ENCODE measurements around the gene VSIG10L2.

The VSIG10L2 gene

GRCh38 chr11:125902927-125903710 is 42.7 kb upstream of the VSIG10L2 start, which contains the start of gene PUS3:
Gene PUS3, minus strand, starts transcription at chr11:125903206. Its CDS starts 6,922 bp downstream, at chr11:125896284.
- Histone ChIP-seq H3F3A (ENCODE audit: insufficient read depth) (no peaks in the 10 kb centered on the region), H4K20me1 (ENCODE audit: low read depth, low read length) (no peaks in the 10 kb centered on the region), H3K4me3 (ENCODE audit: insufficient read depth, low read length, poor library complexity, severe bottlenecking) (peak within 1 kb of the TSS; percentile 88), H3K9me3 (ENCODE audit: insufficient read depth, low read length) (no peaks in the 10 kb centered on the region), H3K36me3 (ENCODE audit: low read length) (no peaks in the 10 kb centered on the region), H3K27ac (ENCODE audit: low read depth, low read length) (no peak within 1 kb of the TSS), H3K4me2 (ENCODE audit: low read depth, low read length, poor library complexity, severe bottlenecking) (peak within 1 kb of the TSS; percentile 67), H3K79me2 (ENCODE audit: insufficient read depth, low read length) (peaks cover 12% of the 10 kb centered on the region; the same call in 1 of the 2 replicates), H2AFZ (ENCODE audit: low read depth, low read length, severe bottlenecking) (peak within 1 kb of the TSS; percentile 64), H3K27me3 (ENCODE audit: low read length) (no peaks in the 10 kb centered on the region), H3K9me2 (replicated peaks; ENCODE audit: insufficient read depth, low read length) (no peaks in the 10 kb centered on the region), H3K9ac (ENCODE audit: low read length) (peak within 1 kb of the TSS; percentile 73)
- TF ChIP-seq CTCF (IDR thresholded peaks at IDR 0.05; ENCODE audit: insufficient read depth, low read length, poor library complexity, severe bottlenecking) (no peak), EZH2phosphoT487 (conservative IDR thresholded peaks at IDR 0.05; ENCODE audit: low read length) (no peak)

- Histone ChIP-seq H2AFZ (ENCODE audit: low read depth, low read length, severe bottlenecking) (no peak within 1 kb of the TSS), H4K20me1 (ENCODE audit: low read depth, low read length) (no peaks in the 10 kb centered on the region)
Measured at GRCh38 chr11:125903711-125904659, 41.9 kb upstream of the VSIG10L2 start, which contains the start of gene DDX25. Gene DDX25, plus strand, starts transcription at chr11:125904508. Its CDS starts 10 bp downstream, at chr11:125904518.

GRCh38 chr11:125904678-125905077 is 41.2 kb upstream of the VSIG10L2 start:
- H3K9ac ChIP-seq (ENCODE audit: low read length) = no peak overlapping the region
- TF ChIP-seq CTCF (IDR thresholded peaks at IDR 0.05; ENCODE audit: insufficient read depth, low read length, poor library complexity, severe bottlenecking) (no peak), EZH2phosphoT487 (conservative IDR thresholded peaks at IDR 0.05; ENCODE audit: low read length) (no peak)
- no peaks in the 10 kb centered on the region for H3K9me2 ChIP-seq (replicated peaks; ENCODE audit: insufficient read depth, low read length)
- H3K4me2 ChIP-seq (ENCODE audit: low read depth, low read length, poor library complexity, severe bottlenecking) = no peak overlapping the region
- no peaks in the 10 kb centered on the region for H3K27me3 ChIP-seq (ENCODE audit: low read length)
- H3K9me3 ChIP-seq (ENCODE audit: insufficient read depth, low read length) = no peaks in the 10 kb centered on the region
- no peak overlapping the region for H3K27ac ChIP-seq (ENCODE audit: low read depth, low read length)
- no peaks in the 10 kb centered on the region for H3K36me3 ChIP-seq (ENCODE audit: low read length)
- no peak overlapping the region for H3K4me3 ChIP-seq (ENCODE audit: insufficient read depth, low read length, poor library complexity, severe bottlenecking)
- no peaks in the 10 kb centered on the region for H4K20me1 ChIP-seq (ENCODE audit: low read depth, low read length)
- H2AFZ ChIP-seq (ENCODE audit: low read depth, low read length, severe bottlenecking) = no peak overlapping the region
- peaks cover 12% of the 10 kb centered on the region; the same call in 1 of the 2 replicates for H3K79me2 ChIP-seq (ENCODE audit: insufficient read depth, low read length)
- no peaks in the 10 kb centered on the region for H3F3A ChIP-seq (ENCODE audit: insufficient read depth)

More at GRCh38 chr11:125903711-125904659, 41.9 kb upstream of the VSIG10L2 start, which contains the start of gene DDX25:
- H3K9me2 ChIP-seq (replicated peaks; ENCODE audit: insufficient read depth, low read length) = no peaks in the 10 kb centered on the region
- H3K4me3 ChIP-seq (ENCODE audit: insufficient read depth, low read length, poor library complexity, severe bottlenecking) = no peak within 1 kb of the TSS
- H3K27me3 ChIP-seq (ENCODE audit: low read length) = no peaks in the 10 kb centered on the region
- no peak within 1 kb of the TSS for H3K27ac ChIP-seq (ENCODE audit: low read depth, low read length)
- peak within 1 kb of the TSS; percentile 67 for H3K4me2 ChIP-seq (ENCODE audit: low read depth, low read length, poor library complexity, severe bottlenecking)
- no peak for TF ChIP-seq EZH2phosphoT487 (conservative IDR thresholded peaks at IDR 0.05; ENCODE audit: low read length)
- no peak for TF ChIP-seq CTCF (IDR thresholded peaks at IDR 0.05; ENCODE audit: insufficient read depth, low read length, poor library complexity, severe bottlenecking)
- no peaks in the 10 kb centered on the region for H3K9me3 ChIP-seq (ENCODE audit: insufficient read depth, low read length)
- H3K9ac ChIP-seq (ENCODE audit: low read length) = no peak within 1 kb of the TSS
- H3K36me3 ChIP-seq (ENCODE audit: low read length) = no peaks in the 10 kb centered on the region
- H3F3A ChIP-seq (ENCODE audit: insufficient read depth) = no peaks in the 10 kb centered on the region
- peaks cover 12% of the 10 kb centered on the region; the same call in 1 of the 2 replicates for H3K79me2 ChIP-seq (ENCODE audit: insufficient read depth, low read length)
